LNCAP (cell line): ENCODE measurements around the gene FGF1.

Source experiments
- TF ChIP-seq, protein P1 (sequence below): fragments of 450-650 bp; IDR thresholded peaks from 2 replicates; pipeline ENCODE4 v1.5.1; 2017; ENCODE audit warnings: mild to moderate bottlenecking

Gene FGF1

DNA sequence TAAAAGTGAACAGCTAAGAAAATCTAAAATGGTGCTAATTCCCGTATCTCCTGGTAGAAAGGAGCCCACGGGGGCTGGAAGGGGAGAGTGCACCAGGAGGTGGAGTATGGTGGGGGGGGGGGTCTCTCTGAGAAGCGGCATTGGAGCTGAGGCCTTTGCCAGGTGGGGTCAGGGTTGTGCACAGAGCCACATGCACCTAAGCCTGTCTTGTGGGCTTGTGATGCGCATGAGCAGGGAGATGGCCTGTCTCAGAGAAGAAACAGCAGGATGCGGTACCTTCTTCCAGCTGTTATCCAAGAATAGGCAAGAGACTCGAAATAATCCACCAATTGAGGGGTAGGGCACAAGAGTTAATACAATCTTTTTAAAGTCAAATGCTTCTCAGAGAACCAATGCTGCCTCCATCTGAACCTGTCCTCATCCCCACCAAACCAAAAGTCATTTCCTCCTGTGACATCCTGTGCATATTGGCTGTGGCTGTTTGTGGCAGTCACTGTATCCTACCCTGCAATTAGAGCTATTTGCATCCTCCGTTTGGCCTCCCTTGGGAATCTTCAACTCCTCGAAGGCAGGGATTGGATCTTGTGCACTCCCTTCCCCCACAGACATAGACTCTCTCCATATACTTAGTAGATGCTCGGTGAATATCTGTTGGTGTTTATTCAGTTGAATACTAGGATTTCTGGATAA lies 45.4 kb downstream of the FGF1 start:
- TF ChIP-seq, protein P1, sequence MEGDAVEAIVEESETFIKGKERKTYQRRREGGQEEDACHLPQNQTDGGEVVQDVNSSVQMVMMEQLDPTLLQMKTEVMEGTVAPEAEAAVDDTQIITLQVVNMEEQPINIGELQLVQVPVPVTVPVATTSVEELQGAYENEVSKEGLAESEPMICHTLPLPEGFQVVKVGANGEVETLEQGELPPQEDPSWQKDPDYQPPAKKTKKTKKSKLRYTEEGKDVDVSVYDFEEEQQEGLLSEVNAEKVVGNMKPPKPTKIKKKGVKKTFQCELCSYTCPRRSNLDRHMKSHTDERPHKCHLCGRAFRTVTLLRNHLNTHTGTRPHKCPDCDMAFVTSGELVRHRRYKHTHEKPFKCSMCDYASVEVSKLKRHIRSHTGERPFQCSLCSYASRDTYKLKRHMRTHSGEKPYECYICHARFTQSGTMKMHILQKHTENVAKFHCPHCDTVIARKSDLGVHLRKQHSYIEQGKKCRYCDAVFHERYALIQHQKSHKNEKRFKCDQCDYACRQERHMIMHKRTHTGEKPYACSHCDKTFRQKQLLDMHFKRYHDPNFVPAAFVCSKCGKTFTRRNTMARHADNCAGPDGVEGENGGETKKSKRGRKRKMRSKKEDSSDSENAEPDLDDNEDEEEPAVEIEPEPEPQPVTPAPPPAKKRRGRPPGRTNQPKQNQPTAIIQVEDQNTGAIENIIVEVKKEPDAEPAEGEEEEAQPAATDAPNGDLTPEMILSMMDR, result no peak

DNA sequence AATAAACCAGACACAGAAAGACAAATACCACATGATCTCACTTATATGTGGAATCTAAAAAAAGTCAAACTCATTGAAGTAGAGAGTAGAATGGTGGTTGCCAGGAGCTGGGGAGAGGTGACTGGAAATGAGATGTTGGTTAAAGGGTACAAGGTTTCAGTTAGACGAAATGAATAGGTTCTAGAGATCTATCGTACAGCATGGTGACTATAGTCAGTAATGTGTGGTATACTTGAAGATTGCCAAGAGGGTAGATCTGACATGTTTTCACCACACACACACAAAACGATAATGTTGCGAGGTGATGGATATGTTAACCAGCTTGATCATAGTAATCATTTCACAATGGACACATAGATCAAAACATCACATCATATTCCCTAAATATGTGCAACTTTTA lies 46.4 kb downstream of the FGF1 start:
- TF ChIP-seq, protein P1, result no peak

DNA sequence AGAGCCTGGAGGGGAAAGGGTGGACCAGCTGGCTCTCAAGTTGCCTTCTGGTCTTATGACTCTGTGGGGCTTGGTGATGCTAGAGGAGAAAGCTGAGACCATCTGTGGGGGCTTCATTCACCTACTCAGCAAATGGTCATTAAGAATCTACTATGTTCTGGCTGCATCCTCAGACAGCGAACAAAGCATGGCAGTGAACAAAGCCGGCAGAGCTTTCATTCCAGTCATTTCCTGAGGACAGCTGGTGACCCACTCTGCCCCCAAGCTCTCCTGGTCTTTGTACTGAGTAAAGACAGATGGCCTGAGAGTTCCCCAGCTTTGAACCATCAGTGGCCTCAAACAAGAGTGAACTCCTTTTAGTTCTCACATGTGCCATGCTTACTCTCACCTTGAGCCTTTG lies 48.0 kb downstream of the FGF1 start:
- TF ChIP-seq, protein P1, result no peak

DNA sequence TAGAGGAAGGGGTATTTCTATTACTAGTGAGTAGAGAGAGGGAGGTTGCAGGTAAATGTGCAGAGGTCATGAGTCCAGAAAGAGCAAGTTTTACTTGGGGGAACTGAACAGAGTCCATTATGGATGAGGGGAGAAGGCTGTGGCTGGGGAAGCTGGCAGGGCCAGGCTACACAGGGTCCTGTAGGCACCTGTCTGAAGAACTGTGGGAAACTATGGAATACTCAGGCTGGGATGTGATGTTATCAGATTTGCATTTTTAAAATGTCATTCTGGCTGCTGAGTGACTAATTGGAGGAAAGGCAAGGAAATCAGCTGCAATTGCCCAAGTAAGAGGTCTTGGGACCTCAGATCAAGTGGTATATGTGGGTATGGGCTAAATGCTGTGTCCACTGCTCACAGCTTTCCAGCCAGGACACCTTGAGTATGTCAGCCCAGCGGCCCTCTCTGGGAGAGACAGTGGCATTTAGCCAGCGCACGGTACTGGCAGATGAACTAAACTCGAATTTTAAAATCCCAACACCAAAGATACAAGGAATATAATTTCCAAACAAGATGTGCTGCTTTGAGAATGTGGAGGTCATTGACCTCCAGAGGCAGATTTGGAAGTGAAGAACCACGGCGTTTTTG lies 49.1 kb downstream of the FGF1 start:
- TF ChIP-seq, protein P1, result no peak

DNA sequence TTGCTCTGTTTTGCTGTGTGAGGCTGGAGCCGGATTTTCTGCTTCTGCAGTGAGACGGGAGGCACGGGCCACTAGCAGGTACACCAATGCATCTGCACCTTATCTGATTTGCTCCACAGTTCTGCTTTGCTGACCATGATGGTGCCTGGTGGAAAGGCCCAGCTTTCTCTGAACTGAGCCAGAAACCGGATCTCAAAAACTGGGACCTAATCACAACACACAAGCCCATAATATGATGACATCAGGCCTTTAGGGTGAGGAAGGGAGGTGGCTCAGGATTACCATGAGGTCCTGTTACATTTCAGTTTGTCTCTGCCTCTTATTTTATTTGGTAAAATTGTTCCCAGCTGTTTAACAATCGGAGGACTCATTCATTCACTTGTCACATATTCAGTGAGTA lies 49.8 kb downstream of the FGF1 start:
- TF ChIP-seq, protein P1, result no peak

DNA sequence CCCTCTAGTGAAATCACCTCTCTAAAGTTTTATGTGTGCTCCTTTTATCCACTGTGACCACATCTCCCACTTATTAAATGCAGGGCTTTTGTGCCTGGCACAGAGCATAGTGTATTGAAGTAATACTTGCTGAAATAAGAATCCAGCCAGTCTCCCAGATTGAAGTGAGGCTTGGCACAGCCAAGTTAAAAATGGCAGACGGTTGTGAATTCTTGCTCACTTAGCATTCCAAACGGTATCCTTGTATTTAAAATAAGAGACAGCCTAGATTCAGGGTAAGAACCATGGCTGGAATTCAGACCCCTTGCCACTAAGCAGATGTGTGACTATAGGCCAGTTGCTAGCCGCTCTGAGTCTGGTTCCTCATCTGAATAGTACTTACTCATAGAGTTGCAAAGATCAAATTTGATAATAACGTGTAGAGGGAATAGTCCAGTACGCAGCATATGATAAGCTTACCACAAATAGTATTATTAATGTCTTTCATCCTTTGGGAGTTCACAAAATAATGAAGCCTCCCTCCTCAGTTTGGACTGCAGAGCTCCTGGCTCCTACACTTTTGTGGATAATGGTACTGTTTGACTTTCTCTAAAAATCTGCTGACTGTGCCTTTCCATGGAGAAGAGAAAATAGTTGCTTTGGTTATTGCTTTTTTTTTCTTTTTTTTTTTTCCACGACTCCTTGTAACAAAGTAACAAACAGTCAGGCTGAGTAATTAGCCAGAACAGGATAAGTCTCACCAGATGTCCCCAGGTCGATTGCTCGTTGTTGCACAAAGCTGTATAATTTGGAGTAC lies 51.5 kb downstream of the FGF1 start:
- TF ChIP-seq, protein P1, result no peak

DNA sequence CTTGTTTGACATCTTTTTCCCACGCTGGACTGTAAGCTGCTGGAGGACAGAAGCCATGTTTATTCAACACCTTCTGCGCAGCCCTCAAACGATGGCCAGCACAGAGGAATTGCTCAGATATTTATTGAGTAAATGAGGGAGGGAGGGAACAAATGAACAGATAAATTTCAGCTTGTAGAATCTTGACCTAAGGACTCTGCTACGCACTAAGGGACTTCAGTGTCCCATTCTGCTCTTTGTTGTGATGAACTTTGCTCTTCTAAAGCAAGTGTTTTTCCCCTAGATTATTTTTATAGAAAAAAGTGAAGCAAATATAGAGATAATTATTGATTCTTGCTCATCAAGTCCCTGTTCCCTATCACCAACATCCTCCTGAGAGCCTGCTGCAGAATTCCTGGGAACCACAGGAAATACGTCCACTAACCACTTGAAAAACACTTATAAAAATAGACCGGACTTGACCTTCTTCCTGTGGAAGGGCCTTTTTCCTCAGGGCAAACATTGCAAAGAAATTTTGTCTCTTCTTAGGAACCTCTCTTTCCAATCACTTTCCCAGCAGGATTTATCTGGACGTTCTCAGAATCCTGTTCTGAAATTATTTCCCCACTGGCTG lies 54.9 kb downstream of the FGF1 start:
- TF ChIP-seq, protein P1, result no peak
